H9 (cell line): ENCODE results near the gene COA8. TPM values are rescaled to one million over a fixed set of nuclear protein-coding genes. Genes with fewer than 3 reads are reported as not detected.
A peak's percentile ranks its signal among the peaks of the same experiment; 100 is the strongest.

Source experiments
- DNase-seq: peaks from one replicate; pipeline ENCODE4 v3.0.0-alpha.2; 2017
- H2AFZ ChIP-seq: one replicate; pipeline ENCODE4 v1.6.1; 2013; ENCODE audit warnings: mild to moderate bottlenecking, low read length, control low read depth, moderate library complexity
- H2AK5ac ChIP-seq: 2 replicates; pipeline ENCODE4 v1.6.1; 2013; ENCODE audit warnings: low read length, control low read depth, mixed read lengths; ENCODE audit not compliant: insufficient read length
- H2BK120ac ChIP-seq: one replicate; pipeline ENCODE4 v1.6.1; 2013; ENCODE audit warnings: low read depth, mild to moderate bottlenecking, low read length, control low read depth, inconsistent platforms; ENCODE audit not compliant: poor library complexity, severe bottlenecking
- H2BK12ac ChIP-seq: 2 replicates; pipeline ENCODE4 v1.6.1; 2013; ENCODE audit warnings: low read length, control low read depth, mixed read lengths, low read depth; ENCODE audit not compliant: insufficient read length
- H2BK15ac ChIP-seq: 2 replicates; pipeline ENCODE4 v1.6.1; 2013; ENCODE audit warnings: low read depth, low read length, control low read depth
- H2BK20ac ChIP-seq: one replicate; pipeline ENCODE4 v1.6.1; 2013; ENCODE audit warnings: low read depth, mild to moderate bottlenecking, low read length, control low read depth, inconsistent platforms; ENCODE audit not compliant: poor library complexity, severe bottlenecking
- H2BK5ac ChIP-seq: 2 replicates; pipeline ENCODE4 v1.6.1; 2013; ENCODE audit warnings: low read length, control low read depth, mixed read lengths; ENCODE audit not compliant: insufficient read length
- H3K14ac ChIP-seq: 2 replicates; pipeline ENCODE4 v1.6.1; 2013; ENCODE audit warnings: low read length, control low read depth; ENCODE audit not compliant: insufficient read depth
- H3K18ac ChIP-seq: 2 replicates; pipeline ENCODE4 v1.6.1; 2013; ENCODE audit warnings: low read depth, mild to moderate bottlenecking, mixed read lengths, low read length, control low read depth; ENCODE audit not compliant: insufficient read length
- H3K23ac ChIP-seq: 2 replicates; pipeline ENCODE4 v1.6.1; 2013; ENCODE audit warnings: low read length, control low read depth, mixed read lengths, low read depth; ENCODE audit not compliant: insufficient read length
- H3K23me2 ChIP-seq: 2 replicates; pipeline ENCODE4 v1.6.1; 2013; ENCODE audit warnings: low read depth, mild to moderate bottlenecking, mixed read lengths, low read length, control low read depth; ENCODE audit not compliant: insufficient read length, poor library complexity, severe bottlenecking
- H3K27ac ChIP-seq: 2 replicates; pipeline ENCODE4 v1.5.1; 2013; ENCODE audit warnings: low read length, control low read depth, mixed read lengths, low read depth; ENCODE audit not compliant: insufficient read length
- H3K27me3 ChIP-seq: 2 replicates; pipeline ENCODE4 v1.6.1; 2013; ENCODE audit warnings: low read length, control low read depth, inconsistent platforms; ENCODE audit not compliant: insufficient read depth
- H3K4ac ChIP-seq: 2 replicates; pipeline ENCODE4 v1.6.1; 2013; ENCODE audit warnings: low read depth, mild to moderate bottlenecking, control low read depth, inconsistent platforms, low read length, moderate library complexity
- H3K4me1 ChIP-seq: 2 replicates; pipeline ENCODE4 v1.6.1; 2013; ENCODE audit warnings: low read length, control low read depth, inconsistent platforms; ENCODE audit not compliant: insufficient read depth
- H3K4me2 ChIP-seq: 2 replicates; pipeline ENCODE4 v1.6.1; 2013; ENCODE audit warnings: low read length, control low read depth, mixed read lengths; ENCODE audit not compliant: insufficient read length, insufficient read depth
- H3K56ac ChIP-seq: 2 replicates; pipeline ENCODE4 v1.6.1; 2013; ENCODE audit warnings: low read depth, mild to moderate bottlenecking, mixed read lengths, low read length, control low read depth; ENCODE audit not compliant: insufficient read length
- H3K79me1 ChIP-seq: 2 replicates; pipeline ENCODE4 v1.6.1; 2013; ENCODE audit warnings: low read depth, mild to moderate bottlenecking, moderate library complexity, low read length, control low read depth, inconsistent platforms; ENCODE audit not compliant: insufficient read depth, poor library complexity, severe bottlenecking
- H3K79me2 ChIP-seq: 2 replicates; pipeline ENCODE4 v1.6.1; 2013; ENCODE audit warnings: low read length, control low read depth, inconsistent platforms; ENCODE audit not compliant: insufficient read depth
- H3K9ac ChIP-seq: 2 replicates; pipeline ENCODE4 v1.6.1; 2013; ENCODE audit warnings: low read length, control low read depth, mixed read lengths; ENCODE audit not compliant: insufficient read length; ENCODE audit errors: extremely low read depth
- H3K9me3 ChIP-seq: one replicate; pipeline ENCODE4 v1.6.1; 2013; ENCODE audit warnings: low read depth, low read length, inconsistent platforms; ENCODE audit not compliant: control insufficient read depth
- H3T11ph ChIP-seq: one replicate; pipeline ENCODE4 v1.6.1; 2013; ENCODE audit warnings: mild to moderate bottlenecking, low read length, control low read depth, inconsistent platforms
- H4K20me1 ChIP-seq: one replicate; pipeline ENCODE4 v1.6.1; 2013; ENCODE audit not compliant: control insufficient read depth, insufficient read length, insufficient read depth
- H4K5ac ChIP-seq: 2 replicates; pipeline ENCODE4 v1.6.1; 2013; ENCODE audit warnings: low read depth, mild to moderate bottlenecking, mixed read lengths, low read length, control low read depth; ENCODE audit not compliant: insufficient read length
- H4K8ac ChIP-seq: replicated peaks from 2 replicates; pipeline ENCODE4 v1.6.1; 2013; ENCODE audit warnings: low read length, control low read depth, mixed read lengths, low read depth; ENCODE audit not compliant: insufficient read length
- H4K91ac ChIP-seq: 2 replicates; pipeline ENCODE4 v1.6.1; 2013; ENCODE audit warnings: low read depth, mild to moderate bottlenecking, moderate library complexity, mixed read lengths, low read length, control low read depth; ENCODE audit not compliant: insufficient read length
- H3K27ac Mint-ChIP-seq, 3 experiments: 2 replicates in 2 of 3; 3 replicates in 1 of 3; pipeline ENCODE4 v1.8.0; 2020 to 2021; ENCODE audit warnings: mixed read lengths in 3 of 3, mild to moderate bottlenecking in 1 of 3, moderate library complexity in 1 of 3
- H3K27me3 Mint-ChIP-seq: 2 replicates; pipeline ENCODE4 v1.8.0; 2021; ENCODE audit warnings: low read depth, mild to moderate bottlenecking, moderate library complexity, mixed read lengths
- H3K36me3 Mint-ChIP-seq, 3 experiments: 2 replicates in 2 of 3; 3 replicates in 1 of 3; pipeline ENCODE4 v1.8.0; 2020 to 2021; ENCODE audit warnings: low read depth in 3 of 3, mixed read lengths in 3 of 3; ENCODE audit not compliant: insufficient read depth in 1 of 3
- H3K4me1 Mint-ChIP-seq, 2 experiments: 2 replicates each; pipeline ENCODE4 v1.8.0; 2020; ENCODE audit warnings: mixed read lengths in 2 of 2
- H3K4me3 Mint-ChIP-seq, 2 experiments: 2 replicates in 1 of 2; 3 replicates in 1 of 2; pipeline ENCODE4 v1.8.0; 2020 to 2021; ENCODE audit warnings: mild to moderate bottlenecking in 2 of 2, mixed read lengths in 2 of 2, moderate library complexity in 1 of 2
- H3K9me3 Mint-ChIP-seq, 2 experiments: 2 replicates in 1 of 2; 3 replicates in 1 of 2; pipeline ENCODE4 v1.8.0; 2020; ENCODE audit warnings: mild to moderate bottlenecking in 2 of 2, mixed read lengths in 2 of 2, moderate library complexity in 1 of 2
- WGBS: extraction: QIAGEN DNeasy Blood & Tissue Kit; methylation state at CpG from one replicate; pipeline ENCODE4 v1.1.7; 2013; ENCODE audit warnings: missing lambda C conversion rate, low lambda C conversion rate, mixed read lengths; ENCODE audit not compliant: insufficient read length; ENCODE audit errors: extremely low coverage; 5-methylcytosine and 5-hydroxymethylcytosine counted together
- total RNA-seq: library from RNA; stranded (reverse); gene quantifications from 2 replicates; pipeline ENCODE4 v1.2.1, GENCODE V29; 2021
- TF ChIP-seq, protein P1 (sequence below): fragments of 200-600 bp; sonication (generic); conservative IDR thresholded peaks from 3 replicates; pipeline ENCODE4 v1.8.0; 2021; ENCODE audit warnings: antibody characterized with exemption, mild to moderate bottlenecking

The COA8 gene
- total RNA-seq, 1 experiment from 2014 or later, result 45.5 TPM

DNA sequence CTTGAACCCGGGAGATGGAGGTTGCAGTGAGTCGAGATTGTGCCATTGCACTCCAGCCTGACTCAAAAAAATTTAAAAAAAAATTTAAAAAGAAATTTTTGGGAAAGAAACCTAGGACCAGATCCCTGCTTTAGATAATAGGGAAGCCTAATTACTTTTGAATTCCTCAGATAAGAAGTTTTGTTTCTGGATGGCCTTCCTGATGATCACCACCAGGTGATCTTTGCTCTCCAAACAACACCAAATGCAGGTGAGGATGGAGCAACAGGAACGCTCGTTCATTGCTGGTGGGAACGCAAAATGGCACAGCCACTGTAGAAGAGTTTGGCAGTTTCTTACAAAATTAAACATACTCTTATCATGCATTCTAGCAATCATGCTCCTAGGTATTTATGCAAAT lies 37.7 kb downstream of the COA8 start:
- no peak overlapping the region for H2BK120ac ChIP-seq
- 0 out of 7 replicates have a peak, but pooled peaks cover 0 to 4% (median 0%) of the 10 kb centered on the region in 3 experiments for H3K36me3 Mint-ChIP-seq
- no peaks in the 10 kb centered on the region for H3K79me2 ChIP-seq
- H3K27ac Mint-ChIP-seq, result no peak overlapping the region
- H3K27ac ChIP-seq, result no peak overlapping the region
- no peaks in the 10 kb centered on the region for H4K20me1 ChIP-seq
- TF ChIP-seq, protein P1, sequence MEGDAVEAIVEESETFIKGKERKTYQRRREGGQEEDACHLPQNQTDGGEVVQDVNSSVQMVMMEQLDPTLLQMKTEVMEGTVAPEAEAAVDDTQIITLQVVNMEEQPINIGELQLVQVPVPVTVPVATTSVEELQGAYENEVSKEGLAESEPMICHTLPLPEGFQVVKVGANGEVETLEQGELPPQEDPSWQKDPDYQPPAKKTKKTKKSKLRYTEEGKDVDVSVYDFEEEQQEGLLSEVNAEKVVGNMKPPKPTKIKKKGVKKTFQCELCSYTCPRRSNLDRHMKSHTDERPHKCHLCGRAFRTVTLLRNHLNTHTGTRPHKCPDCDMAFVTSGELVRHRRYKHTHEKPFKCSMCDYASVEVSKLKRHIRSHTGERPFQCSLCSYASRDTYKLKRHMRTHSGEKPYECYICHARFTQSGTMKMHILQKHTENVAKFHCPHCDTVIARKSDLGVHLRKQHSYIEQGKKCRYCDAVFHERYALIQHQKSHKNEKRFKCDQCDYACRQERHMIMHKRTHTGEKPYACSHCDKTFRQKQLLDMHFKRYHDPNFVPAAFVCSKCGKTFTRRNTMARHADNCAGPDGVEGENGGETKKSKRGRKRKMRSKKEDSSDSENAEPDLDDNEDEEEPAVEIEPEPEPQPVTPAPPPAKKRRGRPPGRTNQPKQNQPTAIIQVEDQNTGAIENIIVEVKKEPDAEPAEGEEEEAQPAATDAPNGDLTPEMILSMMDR, result peak; percentile 24; the same call in 2 of the 3 replicates
- H3K9me3 ChIP-seq, result no peaks in the 10 kb centered on the region
- no peak overlapping the region for H3K9ac ChIP-seq
- H3K4ac ChIP-seq, result no peak overlapping the region
- no peak overlapping the region for H2BK5ac ChIP-seq
- peaks cover under 1 to 5% of the 10 kb centered on the region in 2 experiments for H3K4me1 Mint-ChIP-seq
- WGBS, result no CpG with 5 or more reads among the region's 5 CpGs
- no peak overlapping the region for H3K4me2 ChIP-seq
- H4K91ac ChIP-seq, result no peak overlapping the region
- no peak overlapping the region for H3K23ac ChIP-seq
- H3K27me3 Mint-ChIP-seq, result peaks cover 3% of the 10 kb centered on the region
- H3K23me2 ChIP-seq, result no peaks in the 10 kb centered on the region
- no peak overlapping the region for H3K56ac ChIP-seq
- H3K79me1 ChIP-seq, result no peaks in the 10 kb centered on the region
- H3K18ac ChIP-seq, result no peak overlapping the region
- no peak overlapping the region for H4K5ac ChIP-seq
- no peak for DNase-seq
- no peaks in the 10 kb centered on the region for H3K27me3 ChIP-seq
- no peak overlapping the region for H2AK5ac ChIP-seq
- H3K9me3 Mint-ChIP-seq, result no peaks in the 10 kb centered on the region; a peak in 1 of 5 replicates
- no peak overlapping the region for H3K4me3 Mint-ChIP-seq
- no peak overlapping the region for H2BK20ac ChIP-seq
- H3K4me1 ChIP-seq, result no peaks in the 10 kb centered on the region
- H2BK12ac ChIP-seq, result no peak overlapping the region
- H3T11ph ChIP-seq, result no peak overlapping the region
- H2AFZ ChIP-seq, result no peak overlapping the region
- no peak overlapping the region for H3K14ac ChIP-seq
- H2BK15ac ChIP-seq, result no peak overlapping the region
- no peak overlapping the region for H4K8ac ChIP-seq
